CD4-positive, alpha-beta T cell treated with Interleukin-6 for 4 hours (primary cell): Measurements from ENCODE around the gene EDEM1.
"Not testable (repeated sequence)": the region's sequence is repeated elsewhere in the genome, so short reads cannot be mapped to it uniquely, and the experiment has no call there.

Experiments used
- DNase-seq: peaks from one replicate; pipeline ENCODE4 v3.0.0-alpha.2; 2020; ENCODE audit warnings: mixed read lengths

Gene EDEM1

DNA sequence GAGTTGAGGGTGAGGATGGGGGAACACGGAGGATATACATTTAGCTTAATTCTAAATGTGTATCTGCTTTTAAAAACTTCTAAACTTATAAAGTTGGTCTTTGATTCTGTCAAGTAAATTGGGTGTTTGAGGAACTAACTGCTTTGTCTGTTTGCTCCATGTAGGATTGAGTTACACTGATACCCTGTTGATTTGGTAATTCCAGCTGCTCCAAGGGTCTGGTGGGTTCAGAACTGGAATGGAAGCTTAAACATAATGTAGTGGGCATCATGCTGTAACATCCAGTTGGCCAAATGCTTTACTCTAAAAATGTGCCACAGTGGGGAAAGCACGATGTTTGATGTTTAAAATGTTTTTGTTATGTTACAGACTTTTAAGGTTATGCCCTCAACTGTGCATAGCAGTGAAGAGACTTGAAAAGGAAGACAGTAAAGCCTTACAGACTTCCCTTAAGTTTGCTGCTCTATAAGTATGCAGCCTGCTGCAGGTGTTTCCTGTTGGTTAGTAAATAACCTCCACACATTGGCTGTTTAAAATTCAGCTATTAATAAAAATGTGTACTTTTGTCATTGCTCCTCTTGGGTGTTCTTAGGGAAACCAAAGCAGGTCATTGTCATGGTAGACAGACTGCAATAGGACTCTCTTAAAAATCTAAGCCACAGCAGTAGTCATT lies 5.9 kb upstream of the EDEM1 start:
- DNase-seq = no peak

DNA sequence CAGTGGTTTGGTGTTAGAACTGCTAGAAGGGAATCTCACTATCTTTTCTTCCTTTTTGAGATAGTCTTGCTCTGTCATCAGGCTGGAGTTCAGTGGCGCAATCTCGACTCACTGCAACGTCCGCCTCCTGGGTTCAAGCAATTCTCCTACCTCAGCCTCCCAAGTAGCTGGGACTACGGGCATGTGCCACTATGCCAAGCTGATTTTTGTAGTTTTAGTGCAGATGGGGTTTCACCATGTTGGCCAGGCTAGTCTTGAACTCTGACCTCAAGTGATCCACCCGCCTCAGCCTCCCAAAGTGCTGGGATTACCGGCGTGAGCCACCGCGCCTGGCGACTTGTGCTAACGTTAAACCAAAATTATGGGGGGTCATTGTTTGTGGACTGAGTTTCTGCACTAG lies 3.8 kb upstream of the EDEM1 start:
- not testable (repeated sequence) for DNase-seq

DNA sequence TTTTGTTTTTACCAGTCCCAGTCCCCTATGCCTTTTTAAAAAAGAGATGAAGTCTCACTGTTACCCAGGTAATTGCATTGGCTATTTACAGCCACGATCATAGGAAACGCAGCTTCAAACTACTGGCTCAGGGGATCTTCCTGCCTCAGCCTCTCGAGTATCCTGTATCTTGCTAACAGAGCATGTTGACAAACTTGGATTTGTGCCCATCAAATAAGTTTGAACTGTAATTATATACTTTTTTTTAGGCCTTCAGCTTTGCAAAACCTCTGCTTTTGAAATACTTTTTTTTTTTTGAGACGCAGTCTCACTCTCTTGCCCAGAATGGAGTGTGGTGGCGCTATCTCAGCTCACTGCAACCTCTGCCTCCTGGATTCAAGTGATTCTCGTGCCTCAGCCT lies 3.0 kb upstream of the EDEM1 start:
- no peak for DNase-seq

DNA sequence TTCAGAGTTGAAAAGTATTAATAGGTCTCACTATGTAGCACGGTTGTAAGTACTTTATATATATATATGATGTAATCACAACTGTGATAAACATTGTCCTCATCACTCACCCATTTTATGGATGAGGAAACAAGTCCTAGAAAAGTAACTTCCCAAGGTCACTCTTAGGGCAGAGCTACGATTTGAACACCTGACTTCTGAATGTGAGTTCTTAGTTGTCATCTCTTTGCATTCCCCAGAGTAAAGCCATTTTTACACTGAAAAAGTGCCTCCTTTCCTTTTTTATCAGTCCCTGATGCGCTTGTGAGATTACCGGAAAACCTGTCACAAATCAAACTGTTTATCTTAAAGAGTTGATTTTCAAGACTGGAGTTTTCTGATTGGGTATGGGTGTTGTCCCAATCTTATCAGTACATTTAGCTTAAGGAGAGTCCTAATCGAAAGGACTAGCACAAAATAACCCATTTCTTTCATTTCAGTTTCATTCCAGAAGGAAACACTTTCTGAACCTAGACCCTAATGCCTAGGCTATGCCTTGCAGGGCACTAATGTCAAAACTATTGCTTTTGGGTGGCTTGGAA lies 2.3 kb upstream of the EDEM1 start:
- no peak for DNase-seq

DNA sequence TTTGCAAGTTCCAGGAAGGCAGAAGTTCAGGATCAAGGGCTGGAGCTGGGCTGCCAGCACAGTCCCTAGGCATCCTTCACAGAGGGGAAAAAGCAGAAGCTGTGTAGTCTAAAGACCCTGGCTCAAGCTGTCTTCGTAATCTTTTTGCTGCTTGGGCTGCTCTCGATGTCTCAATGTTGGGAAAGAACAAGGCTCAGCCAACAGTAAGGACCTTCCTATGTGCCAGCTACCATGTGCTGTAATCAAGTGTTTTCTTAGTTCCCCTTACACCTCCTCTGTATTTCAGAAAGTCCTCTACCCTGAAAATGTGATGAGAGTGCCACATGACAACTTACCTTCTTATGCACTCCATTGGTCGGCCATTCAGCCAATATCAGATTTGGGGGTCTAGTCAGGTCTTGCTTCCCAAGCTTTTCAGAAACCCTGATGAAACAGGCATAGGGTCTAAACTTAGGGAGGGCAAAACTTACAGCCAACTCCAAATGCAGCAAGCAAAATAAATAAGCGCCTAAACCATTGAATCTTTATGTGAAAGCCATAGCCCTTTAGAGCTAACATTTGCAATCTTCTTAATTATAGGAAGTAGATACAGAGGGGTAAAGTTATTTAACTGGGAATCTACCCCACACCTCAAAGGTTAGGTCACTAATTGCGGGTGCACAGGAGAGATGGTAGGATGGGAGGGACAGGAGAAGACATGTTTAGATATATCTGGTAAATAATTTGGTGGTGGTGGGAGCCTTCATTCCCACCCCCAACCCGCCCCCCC lies 1.2 kb upstream of the EDEM1 start:
- DNase-seq = no peak

DNA sequence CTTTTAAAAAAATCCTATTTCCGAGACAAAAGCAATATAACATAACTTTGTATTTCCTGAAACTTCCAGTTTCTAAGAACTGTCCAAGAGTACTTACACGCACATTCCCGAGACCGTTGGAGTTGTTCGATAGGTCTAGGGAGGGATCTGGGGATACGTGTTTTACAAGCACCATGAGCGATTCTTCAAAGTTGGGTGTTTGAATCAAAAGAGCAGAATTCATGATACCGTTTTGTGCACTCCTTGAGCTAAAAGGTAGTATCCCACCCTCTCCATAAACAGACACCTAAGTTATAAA lies 700 bp upstream of the EDEM1 start:
- DNase-seq = no peak

DNA sequence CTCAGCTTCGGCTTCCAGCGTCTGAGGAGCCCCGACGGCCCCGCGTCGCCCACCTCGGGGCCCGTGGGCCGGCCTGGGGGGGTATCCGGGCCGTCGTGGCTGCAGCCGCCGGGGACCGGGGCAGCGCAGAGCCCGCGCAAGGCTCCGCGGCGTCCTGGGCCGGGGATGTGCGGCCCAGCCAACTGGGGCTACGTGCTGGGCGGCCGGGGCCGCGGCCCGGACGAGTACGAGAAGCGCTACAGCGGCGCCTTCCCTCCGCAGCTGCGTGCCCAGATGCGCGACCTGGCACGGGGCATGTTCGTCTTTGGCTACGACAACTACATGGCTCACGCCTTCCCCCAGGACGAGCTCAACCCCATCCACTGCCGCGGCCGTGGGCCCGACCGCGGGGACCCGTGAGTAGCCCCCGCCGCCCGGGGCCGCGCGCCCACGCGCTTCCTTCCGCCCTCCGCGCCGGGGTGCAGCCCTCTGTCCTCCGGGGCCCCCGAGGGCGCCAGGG lies 462 bp downstream of the EDEM1 start:
- peak; percentile 56 for DNase-seq

DNA sequence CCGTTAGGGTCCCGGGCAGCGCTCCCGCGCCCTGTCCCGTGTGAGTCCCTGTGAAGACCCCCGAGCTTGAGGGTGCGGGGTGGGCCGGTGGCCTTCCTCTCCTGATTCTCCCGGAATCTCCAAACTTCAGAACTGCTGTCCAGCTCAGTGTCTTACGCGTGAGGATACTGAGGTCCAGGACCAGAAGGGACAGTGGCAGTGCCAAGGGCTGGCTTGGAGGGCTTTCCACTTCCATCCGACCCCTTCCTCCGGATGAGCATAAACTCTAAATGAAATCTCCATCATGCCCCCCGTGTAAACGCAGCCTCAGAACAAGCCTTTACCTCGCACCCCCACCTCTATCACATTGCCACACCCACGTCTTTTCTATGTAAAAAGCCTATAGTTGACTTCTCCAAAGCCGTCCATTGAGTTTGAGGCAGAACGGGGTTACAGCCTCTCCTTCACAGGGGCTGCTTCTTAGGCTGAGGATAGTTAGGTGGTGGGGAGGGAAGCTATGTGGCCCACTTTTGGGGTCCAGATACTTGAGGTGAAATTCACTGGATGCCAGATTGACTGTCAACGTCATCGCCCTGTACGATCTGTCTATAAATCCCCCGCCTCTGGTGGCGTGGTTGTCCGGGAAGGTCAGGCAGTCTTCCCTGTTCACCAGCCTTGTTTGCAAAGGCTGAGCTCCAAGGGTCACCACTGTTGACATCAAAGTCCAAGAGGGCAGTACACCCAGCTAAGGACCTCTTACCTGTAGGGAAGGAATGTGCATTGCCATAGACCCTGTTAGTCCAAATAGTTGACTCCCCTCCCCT lies 1.1 kb downstream of the EDEM1 start:
- peak; percentile 60 for DNase-seq

DNA sequence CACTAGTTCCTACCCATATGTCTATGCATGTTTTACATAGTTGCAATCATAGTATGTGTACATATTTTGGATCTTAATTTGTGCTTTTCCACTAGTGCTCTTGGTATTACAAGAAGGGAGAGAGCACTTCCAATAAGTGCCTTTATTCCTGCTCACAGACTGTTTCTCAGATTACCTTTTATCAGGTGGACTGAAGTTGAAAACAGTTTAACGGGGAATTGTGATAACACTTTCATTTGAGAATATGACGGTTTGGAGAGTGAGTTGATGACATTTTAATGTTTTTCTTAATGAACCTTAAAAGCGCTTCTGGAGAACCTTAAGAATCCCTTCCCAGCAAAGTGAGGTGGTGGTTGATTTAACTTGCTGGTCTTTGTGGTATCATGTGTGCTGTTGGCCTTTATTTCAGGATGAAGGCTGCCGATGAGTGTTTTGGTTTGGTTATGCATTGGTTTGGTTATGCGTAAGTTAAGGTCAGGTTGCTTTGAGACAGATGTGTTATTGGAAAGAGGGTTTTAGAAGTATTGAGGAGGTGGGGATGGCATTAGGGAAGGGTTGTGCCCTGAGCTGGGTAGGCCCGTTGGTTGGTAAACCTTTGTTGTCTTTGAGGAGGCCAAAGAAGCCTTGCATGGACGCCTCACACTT lies 2.8 kb downstream of the EDEM1 start:
- peak; percentile 14 for DNase-seq

DNA sequence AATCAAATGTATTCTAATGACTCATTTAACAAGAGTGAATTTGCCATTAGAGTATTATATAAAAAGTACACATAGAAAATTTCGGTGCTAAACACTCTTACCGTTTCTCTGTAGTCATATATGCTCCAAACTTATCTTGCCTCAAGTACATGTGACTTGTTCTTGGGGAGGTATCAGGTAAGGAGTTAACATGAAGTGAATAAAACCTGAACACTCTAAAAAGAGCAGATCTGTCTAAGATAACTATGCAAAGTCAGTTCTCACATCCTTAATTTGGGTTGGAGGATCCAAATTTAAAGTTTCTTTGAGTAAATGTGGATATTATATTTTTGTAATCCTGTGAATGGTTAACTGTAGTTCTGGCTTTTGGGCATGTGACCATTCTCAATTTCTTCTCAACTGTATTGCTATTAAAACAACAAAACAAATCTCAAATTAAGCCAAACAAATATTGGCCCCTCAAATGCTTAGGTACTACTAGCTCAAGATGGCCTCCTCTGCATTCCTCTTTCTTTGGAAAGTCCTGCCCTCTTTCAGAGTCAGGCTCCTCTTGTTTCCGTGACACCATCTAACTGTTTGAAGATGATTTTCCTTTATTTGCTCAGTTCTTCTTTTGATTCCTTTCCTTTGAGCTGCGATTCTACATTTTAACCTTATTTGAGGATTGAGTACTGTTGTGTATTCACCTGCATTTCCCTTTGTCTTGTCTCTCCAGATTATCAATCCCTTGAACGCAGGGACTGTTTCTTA lies 4.2 kb downstream of the EDEM1 start:
- DNase-seq = no peak

DNA sequence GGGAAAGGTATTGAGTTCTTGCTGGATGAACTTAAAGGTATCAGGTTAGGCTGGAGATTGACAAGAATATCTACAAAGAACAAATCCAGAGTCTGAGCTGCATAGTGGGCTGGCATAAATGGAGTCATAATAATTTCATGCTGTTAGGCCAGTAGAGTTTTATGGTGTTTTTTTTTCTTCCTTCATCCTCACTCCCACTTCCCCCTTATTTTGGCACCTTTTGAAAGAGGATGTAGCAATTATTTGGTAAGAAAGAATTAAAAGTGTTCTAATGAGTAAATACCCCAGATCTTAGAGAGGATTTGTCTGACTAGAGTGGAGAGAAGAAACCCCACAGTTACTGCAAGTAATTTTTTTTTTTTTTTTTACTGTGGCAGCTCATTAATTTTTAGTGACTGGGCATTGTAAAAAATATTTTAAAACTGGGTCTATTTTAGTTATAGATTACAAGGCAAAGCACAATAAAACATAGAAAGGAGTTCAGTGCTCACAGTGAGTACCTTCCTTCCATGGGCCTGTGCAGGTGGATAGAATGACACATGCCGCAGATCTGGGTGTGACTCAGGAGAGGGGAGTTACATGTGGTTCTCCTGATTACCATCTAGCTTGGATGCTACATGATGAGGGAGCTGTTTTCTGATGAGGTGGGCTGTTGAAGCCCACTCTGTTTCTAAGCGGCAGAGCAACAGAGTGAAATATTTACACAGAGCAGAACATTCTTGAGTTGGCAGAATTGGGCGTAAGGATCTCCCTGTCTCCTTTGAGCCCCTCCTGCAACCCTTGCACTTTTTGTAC lies 5.3 kb downstream of the EDEM1 start:
- DNase-seq = peak; percentile 35

DNA sequence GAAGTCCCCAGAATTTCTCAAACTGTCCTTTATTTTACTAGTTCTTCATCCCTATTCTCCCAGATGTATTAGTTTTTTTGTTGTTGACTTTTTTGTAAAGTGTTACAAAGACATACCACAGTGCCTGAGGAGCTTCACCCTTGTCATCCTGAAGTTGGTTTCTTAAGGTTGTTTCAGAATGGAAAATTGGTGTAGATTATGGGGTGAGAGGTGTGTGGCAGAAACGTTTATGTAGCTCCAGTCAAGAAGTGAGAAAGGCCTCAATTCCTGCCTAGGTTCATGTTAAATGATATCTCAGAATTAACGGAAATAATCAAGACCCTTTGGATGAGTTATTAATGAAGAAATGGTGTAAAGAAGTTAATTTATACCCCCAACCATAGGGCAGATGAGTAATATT lies 6.8 kb downstream of the EDEM1 start:
- DNase-seq = no peak

DNA sequence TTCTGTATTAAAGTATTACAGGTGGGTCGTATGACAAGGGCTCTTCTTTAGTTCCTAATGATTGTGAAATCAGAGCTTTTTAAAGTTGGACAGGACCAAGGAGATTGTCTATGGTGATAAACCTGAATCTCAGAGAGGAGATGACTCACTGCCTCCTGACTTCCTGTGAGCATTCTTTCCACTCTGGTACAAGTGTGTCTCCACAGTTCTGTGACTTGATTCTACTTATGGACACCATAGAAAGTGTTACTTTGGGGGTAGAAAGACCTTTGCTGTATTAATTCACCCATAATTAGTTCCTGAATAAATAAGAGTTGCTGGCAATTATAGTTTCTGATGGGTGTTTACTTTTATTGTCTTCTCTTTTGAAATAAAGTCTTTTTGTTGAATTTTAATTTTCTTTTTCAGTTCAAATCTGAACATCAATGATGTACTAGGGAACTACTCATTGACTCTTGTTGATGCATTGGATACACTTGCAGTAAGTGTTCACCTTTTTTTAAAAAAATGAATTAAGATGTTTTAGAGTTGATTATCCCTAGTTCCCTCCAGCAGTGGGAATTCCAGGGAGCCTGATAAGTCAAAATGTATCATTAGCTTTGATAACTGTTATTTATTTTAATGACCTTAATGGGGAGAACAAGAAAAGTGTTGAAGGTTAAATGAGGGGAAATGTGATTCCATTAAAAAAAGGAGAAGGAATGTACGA lies 7.4 kb downstream of the EDEM1 start:
- DNase-seq = peak; percentile 50

DNA sequence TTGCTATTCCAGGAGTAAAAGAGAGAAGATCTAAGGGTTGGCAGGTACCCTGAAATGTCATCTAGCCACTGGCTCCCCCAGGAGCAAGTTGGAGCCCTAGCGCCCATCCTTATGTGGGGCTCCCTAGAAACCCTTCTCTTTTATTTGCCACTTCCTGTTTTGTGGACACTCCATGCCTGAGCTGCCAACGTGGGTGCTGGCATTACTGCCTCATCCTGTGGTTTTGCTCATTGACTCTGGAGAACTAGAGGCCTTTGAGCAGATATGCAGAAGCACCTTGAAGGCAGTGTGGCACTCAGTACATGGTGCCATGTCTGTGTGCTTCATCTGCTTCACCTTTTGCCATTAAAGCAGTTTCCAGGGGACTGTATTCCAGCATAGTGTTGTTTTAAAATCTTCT lies 8.1 kb downstream of the EDEM1 start:
- peak; percentile 50 for DNase-seq

DNA sequence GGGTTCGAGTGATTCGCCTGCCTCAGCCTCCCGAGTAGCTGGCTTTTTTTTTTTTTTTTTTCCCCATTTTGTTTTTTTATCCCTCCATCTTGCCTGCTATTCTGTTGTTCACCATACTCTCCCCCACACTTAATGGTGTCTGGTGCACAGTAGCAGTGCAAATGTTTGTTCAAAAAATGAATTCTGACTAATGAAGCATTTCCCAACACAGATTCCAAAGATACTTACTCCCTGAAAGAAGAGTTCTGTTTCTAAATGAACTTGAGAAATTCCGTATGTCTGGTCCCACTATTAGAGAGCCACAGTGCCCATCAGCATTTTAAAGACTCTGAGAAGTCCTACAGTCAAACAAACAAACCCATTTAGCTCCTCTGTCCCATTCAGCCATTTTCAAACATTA lies 9.5 kb downstream of the EDEM1 start:
- no peak for DNase-seq

DNA sequence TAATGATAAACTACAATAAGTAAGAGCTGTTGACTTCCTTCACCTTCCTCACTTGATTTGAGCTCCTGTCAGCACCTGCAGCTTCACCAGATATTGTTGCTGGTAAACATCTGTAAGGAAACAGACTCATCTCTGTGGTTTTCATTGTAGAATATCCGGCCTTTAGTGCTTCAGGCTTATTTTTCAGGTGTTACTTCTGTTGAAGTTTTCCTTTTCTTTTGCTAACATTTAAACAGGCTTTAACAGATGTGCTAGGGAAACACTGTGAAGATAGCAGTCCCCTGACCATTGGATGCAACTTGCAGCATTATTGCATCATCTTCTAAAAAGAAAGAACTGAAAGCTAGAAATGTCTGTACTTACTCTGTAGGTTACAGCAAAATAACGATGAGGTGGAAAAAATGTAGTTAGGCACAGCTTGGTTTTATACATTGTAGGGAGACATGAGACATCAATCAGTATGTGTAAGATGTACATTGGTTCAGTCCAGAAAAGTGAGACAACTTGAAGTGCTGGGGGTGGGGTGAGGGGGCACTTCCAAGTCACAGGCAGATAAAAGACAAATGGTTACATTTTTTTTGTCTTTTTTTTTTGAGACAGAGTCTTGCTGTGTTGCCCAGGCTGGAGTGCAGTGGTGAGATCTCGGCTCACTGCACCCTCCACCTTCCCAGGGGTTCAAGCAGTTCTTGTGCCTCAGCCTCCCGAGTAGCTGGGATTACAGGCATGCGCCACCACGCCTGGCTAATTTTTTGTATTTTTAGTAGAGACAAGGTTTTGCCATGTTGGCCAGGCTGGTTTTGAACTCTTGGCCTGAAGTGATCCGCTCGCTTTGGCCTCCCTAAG lies 10.2 kb downstream of the EDEM1 start:
- DNase-seq = peak; percentile 58

DNA sequence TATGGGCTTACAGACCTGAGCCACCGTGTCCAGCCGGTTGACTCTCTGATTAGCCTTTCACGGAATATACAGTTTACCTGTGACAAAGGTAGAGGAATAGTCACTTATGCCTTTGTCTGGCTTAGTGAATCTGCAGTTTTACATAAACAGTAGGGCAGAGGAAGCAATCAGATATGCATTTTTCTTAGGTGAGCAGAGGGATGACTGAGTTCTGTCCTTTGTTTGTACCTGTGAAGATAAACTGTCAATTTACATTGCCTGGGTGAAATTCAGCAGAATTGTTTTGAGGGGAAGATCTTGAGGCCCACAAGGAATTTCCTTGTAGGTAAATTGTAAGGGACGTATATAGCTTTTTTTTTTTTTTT lies 10.8 kb downstream of the EDEM1 start:
- no peak for DNase-seq

DNA sequence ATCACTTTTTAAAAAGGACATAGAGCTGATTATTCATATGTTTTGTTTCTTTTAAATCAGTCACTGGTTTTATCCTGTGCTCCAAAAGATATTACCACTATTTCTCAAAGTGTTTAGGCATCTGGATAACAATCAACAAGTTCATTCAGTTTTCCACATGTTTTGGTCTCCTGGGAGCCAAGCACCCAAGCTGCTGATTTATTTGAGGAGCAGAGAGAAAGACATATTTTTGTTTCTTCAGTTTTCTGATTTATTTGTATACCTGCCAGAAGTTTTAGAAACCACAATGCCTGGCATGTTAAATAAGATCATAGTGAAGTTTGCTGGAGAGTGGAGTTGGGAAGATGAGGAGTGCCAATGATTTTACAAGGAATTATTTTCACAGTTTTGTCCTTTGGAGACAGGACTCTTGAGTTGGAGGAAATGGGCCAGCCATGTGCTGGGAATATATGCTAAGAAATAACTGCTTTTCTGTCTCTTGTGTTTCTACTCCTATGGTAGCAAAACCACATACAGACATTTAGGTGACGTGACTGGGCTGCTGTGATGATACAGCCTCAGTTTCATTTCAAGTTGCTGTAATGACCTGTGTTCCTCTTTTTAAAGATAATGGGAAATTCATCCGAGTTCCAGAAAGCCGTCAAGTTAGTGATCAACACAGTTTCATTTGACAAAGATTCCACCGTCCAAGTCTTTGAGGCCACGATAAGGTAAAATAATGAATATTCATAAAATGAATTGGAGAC lies 11.7 kb downstream of the EDEM1 start:
- DNase-seq = peak; percentile 21

DNA sequence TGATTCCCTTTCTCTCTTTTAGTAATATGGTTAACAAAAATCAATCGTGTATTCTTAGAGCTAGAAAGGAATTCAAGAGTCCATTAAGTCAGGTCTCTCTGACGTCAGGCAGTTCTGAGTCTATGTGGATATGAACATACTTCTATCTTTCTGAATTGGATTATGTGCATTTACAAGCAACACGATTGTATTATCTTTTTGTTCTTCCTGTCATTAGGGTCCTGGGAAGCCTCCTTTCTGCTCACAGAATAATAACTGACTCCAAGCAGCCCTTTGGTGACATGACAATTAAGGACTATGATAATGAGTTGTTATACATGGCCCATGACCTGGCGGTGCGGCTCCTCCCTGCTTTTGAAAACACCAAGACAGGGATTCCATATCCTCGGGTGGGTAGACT lies 14.0 kb downstream of the EDEM1 start:
- no peak for DNase-seq
